Ovary (tissue), 9 donors: ENCODE results near the gene BRINP1. TPM values are rescaled to one million over a fixed set of nuclear protein-coding genes. Genes with fewer than 3 reads are reported as not detected.

Experiments
- DNase-seq, 5 donors: peaks; one replicate each; pipeline ENCODE4 v3.0.0-alpha.2; 2019 to 2020
- H3K27ac ChIP-seq, 2 donors: fragments of 200-600 bp; one replicate each; pipeline versions ENCODE4 v1.5.1 to v1.8.0; 2019 to 2022
- H3K27me3 ChIP-seq: fragments of 200-600 bp; one replicate; pipeline ENCODE4 v1.8.0; 2022
- H3K36me3 ChIP-seq: fragments of 200-600 bp; sonication (generic); one replicate; pipeline ENCODE4 v1.5.1; 2019
- H3K4me1 ChIP-seq: one replicate; pipeline ENCODE4 v1.8.1; 2013; ENCODE audit warnings: mild to moderate bottlenecking, moderate library complexity; ENCODE audit not compliant: insufficient read depth
- H3K4me3 ChIP-seq: fragments of 200-600 bp; sonication (generic); one replicate; pipeline ENCODE4 v1.5.1; 2017
- H3K9me3 ChIP-seq, 2 donors: fragments of 200-600 bp in 1 of 2; sonication (generic) in 1 of 2; one replicate each; pipeline versions ENCODE4 v1.5.1 to v1.8.1; 2013 to 2019; ENCODE audit warnings: mild to moderate bottlenecking in 1 of 2, moderate library complexity in 1 of 2
- EP300 ChIP-seq: sonication (generic); formaldehyde crosslinking; IDR thresholded peaks from one replicate; pipeline ENCODE4 v1.6.1; 2017; ENCODE audit warnings: antibody characterized with exemption
- POLR2A ChIP-seq: fragments of 450-650 bp; IDR thresholded peaks from one replicate; pipeline ENCODE4 v1.6.1; 2017; ENCODE audit warnings: antibody characterized with exemption, mild to moderate bottlenecking, moderate library complexity
- WGBS, 3 donors: extraction: QIAGEN DNeasy Blood & Tissue Kit in 1 of 3; methylation state at CpG; one replicate each; pipeline versions ENCODE4 v1.1.5 to v1.1.7; 2013 to 2017; 5-methylcytosine and 5-hydroxymethylcytosine counted together
- intact Hi-C, 4 donors: fragments of 100-400 bp; cut with DNase I; formaldehyde crosslinking; loops; one replicate each; pipeline versions ENCODE4 v1.11.0 to v1.15.1; 2022 to 2023
- polyA plus RNA-seq, 2 donors: library from polyadenylated mRNA; stranded (reverse); fragments of 200-250 nt in 1 of 2; fragments of 350-450 nt in 1 of 2; fragmentation: Illumina TruSeq in 1 of 2; extraction: RNeasy Lipid Tissue Mini Kit (QIAGEN cat#74804) in 1 of 2; gene quantifications; one replicate each; pipeline ENCODE4 v1.2.3, GENCODE V29; 2013 to 2014
- total RNA-seq, 7 donors: library from RNA; depleted of rRNA in 2 of 7; stranded (reverse); fragments of >200 nt in 2 of 7; fragmentation: NEBNext Ultra II Directional in 3 of 7; extraction: Animal tissue kit (Norgen Biotek cat#: 25700) in 3 of 7; gene quantifications; one replicate each; pipeline versions ENCODE4 v1.1.0 to v1.2.4, GENCODE V29; 2016 to 2023
- TF ChIP-seq, protein P1 (sequence below), 3 donors: fragments of 450-650 bp in 2 of 3; fragments of 200-600 bp in 1 of 3; IDR thresholded peaks; one replicate each; pipeline versions ENCODE4 v1.5.1 to v1.8.0; 2016 to 2022; ENCODE audit warnings: antibody characterized with exemption in 3 of 3, mild to moderate bottlenecking in 1 of 3
- donor health status: DM: no; HTN: no; CAD: no; lungs with moderate emphysema.
- donor health status: DM: no; HTN: no; CAD: no.
- donor health status: Bipolar disorder and iron deficiency.
- donor health status: DM: yes; HTN: yes; CAD: no.
- donor health status: DM: no; HTN: no; CAD: no.
- donor health status: DM: yes; HTN: yes; CAD: no.

BRINP1 gene
- total and polyA plus RNA-seq, 9 donors: 0.08 to 0.32 (median 0.13) TPM; not detected in 6

- Histone ChIP-seq H3K9me3 (no peaks in the 10 kb centered on the region), H3K36me3 (no peaks in the 10 kb centered on the region), H3K27ac (no peak overlapping the region), H3K4me1 (no peaks in the 10 kb centered on the region), H3K27me3 (no peaks in the 10 kb centered on the region), H3K4me3 (no peak overlapping the region)
- intact Hi-C loops: no loop called here
- DNase-seq: no peak
- WGBS, 3 donors: 43 to 64% (median 46%) methylated on average over 3 of the region's 3 CpGs
- TF ChIP-seq POLR2A (no peak), EP300 (no peak)
Measured at GRCh38 chr9:119298076-119298853, 71.0 kb downstream of the BRINP1 start.

- no peak for TF ChIP-seq EP300
- no peak for TF ChIP-seq POLR2A
- TF ChIP-seq, protein P1, sequence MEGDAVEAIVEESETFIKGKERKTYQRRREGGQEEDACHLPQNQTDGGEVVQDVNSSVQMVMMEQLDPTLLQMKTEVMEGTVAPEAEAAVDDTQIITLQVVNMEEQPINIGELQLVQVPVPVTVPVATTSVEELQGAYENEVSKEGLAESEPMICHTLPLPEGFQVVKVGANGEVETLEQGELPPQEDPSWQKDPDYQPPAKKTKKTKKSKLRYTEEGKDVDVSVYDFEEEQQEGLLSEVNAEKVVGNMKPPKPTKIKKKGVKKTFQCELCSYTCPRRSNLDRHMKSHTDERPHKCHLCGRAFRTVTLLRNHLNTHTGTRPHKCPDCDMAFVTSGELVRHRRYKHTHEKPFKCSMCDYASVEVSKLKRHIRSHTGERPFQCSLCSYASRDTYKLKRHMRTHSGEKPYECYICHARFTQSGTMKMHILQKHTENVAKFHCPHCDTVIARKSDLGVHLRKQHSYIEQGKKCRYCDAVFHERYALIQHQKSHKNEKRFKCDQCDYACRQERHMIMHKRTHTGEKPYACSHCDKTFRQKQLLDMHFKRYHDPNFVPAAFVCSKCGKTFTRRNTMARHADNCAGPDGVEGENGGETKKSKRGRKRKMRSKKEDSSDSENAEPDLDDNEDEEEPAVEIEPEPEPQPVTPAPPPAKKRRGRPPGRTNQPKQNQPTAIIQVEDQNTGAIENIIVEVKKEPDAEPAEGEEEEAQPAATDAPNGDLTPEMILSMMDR (IDR thresholded peaks at IDR 0.05): no peak
- intact Hi-C loops: no loop called here
- no peaks in the 10 kb centered on the region for H3K9me3 ChIP-seq
- H3K4me3 ChIP-seq: no peak overlapping the region
- no peak for DNase-seq
- H3K27me3 ChIP-seq: no peaks in the 10 kb centered on the region
- no peaks in the 10 kb centered on the region for H3K36me3 ChIP-seq
- no peak overlapping the region for H3K27ac ChIP-seq
- H3K4me1 ChIP-seq: no peaks in the 10 kb centered on the region
- 24 to 32% (median 29%) methylated on average over 1 of the region's 1 CpG for whole genome bisulfite sequencing, 3 donors
Measured at GRCh38 chr9:119291554-119291953, 77.7 kb downstream of the BRINP1 start.

- Histone ChIP-seq H3K27me3 (no peaks in the 10 kb centered on the region), H3K27ac (no peak overlapping the region), H3K9me3 (no peaks in the 10 kb centered on the region), H3K4me3 (no peak overlapping the region), H3K36me3 (no peaks in the 10 kb centered on the region), H3K4me1 (no peaks in the 10 kb centered on the region)
- intact Hi-C loops: loop anchor here in 2 of 4 donors (5.0 to 10.0 kb wide), 2 partner anchors 463 to 575 kb away; no protein-coding TSS in a partner anchor
- TF ChIP-seq EP300 (no peak), POLR2A (no peak)
- TF ChIP-seq, protein P1 (IDR thresholded peaks at IDR 0.05): no peak
- DNase-seq: no peak
- WGBS, 3 donors: 16 to 38% (median 25%) methylated on average over 3 of the region's 3 CpGs
Measured at GRCh38 chr9:119289740-119290433, 79.3 kb downstream of the BRINP1 start.

DNA sequence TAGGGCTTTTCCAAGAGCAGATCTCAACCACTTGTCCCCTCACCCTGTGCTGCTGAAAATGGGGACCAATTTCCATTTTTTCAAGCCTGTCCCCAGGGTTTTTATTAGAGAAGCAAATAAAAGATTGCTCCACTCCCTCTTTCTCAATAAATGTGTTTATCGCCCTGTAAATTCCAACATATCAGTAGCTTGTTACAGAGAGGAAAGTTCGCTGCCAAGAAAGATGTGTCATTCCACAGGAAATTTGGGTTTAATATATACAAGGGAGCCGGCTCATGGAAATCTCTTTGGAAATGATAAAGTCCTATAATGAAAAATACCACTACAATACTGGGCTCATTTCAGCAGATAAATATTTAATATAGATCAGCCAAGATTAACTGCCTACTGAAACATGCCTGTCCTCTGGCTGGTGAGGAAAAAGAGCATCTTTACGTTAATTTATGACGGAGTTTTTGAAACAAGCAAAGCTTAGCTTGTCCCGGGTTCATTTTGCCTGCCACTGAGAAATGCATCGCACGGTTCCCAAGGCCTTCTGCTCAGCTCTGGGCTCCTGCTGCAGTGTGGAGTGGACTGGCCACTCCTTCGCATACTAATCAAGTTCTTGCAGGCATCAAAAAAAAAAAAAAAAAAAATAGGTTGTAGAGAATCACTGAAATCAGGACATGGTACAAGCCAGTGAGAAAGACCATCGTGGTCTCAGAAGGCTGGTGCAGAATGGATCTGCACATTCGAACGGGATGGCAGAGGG is 84.5 kb downstream of the BRINP1 start:
- intact Hi-C loops: loop anchor here in 2 of 4 donors (5.0 to 10.0 kb wide), 2 partner anchors 457 to 570 kb away; no protein-coding TSS in a partner anchor
- no peak for DNase-seq
- WGBS, 3 donors: 30 to 38% (median 36%) methylated on average over 12 of the region's 12 CpGs

More for the DNA sequence above, 84.5 kb downstream of the BRINP1 start:
- Histone ChIP-seq H3K4me1 (no peaks in the 10 kb centered on the region), H3K4me3 (no peak overlapping the region), H3K27me3 (no peaks in the 10 kb centered on the region), H3K27ac (no peak overlapping the region), H3K9me3 (no peaks in the 10 kb centered on the region), H3K36me3 (no peaks in the 10 kb centered on the region)
- TF ChIP-seq EP300: no peak
- no peak for TF ChIP-seq POLR2A
- TF ChIP-seq, protein P1 (IDR thresholded peaks at IDR 0.05): no peak
